ENCODE results near the gene NDUFAF8.
A peak's percentile ranks its signal among the peaks of the same experiment; 100 is the strongest.

The NDUFAF8 gene

DNA sequence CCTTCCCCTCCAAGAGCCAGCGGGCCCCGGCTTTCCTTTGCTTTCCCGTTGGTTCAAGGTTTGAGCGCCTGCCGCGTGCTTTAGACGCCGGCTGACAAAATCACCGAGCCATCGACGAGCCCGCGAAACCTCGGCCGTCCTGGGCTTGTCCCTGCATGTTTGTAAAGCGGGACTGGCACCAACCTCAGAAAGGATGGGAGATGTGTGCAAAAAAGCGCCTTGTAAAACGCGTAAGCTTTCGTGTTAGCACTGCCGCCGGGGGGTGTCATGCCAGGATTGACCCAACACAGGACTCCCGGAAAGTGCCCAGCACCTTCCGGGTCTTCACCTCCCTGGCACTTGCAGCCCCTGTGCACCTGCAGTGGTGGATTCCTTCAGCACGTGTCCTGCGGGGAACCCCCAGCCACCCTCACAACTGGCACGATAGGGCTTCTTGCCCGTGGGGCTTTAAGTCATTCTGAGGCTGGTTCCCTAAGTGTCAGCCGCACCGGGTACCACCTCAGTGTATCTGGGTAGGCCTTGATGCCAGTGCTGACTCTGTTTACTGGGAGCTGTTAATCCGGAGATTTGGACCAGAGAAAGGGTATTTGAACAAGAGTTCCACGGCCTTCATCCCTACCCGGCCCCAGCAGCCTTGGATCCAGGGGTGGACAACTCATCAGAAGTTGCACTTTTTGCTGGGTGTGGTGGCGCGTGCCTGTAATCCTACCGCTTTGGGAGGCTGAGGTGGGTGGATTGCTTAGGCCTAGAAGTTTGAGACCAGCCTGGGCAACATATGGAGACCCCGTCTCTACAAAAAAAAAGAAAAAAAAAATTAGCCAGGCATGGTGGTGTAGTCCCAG lies 817 bp downstream of the NDUFAF8 start:
- peak overlapping the region; percentile 89 for H3K27ac Mint-ChIP-seq
- no peaks in the 10 kb centered on the region for H3K36me3 Mint-ChIP-seq
- peaks cover 49% of the 10 kb centered on the region for H3K4me1 Mint-ChIP-seq
- H3K9me3 Mint-ChIP-seq = no peaks in the 10 kb centered on the region
- H3K4me3 Mint-ChIP-seq = peak overlapping the region; percentile 95
- no peaks in the 10 kb centered on the region for H3K27me3 Mint-ChIP-seq

DNA sequence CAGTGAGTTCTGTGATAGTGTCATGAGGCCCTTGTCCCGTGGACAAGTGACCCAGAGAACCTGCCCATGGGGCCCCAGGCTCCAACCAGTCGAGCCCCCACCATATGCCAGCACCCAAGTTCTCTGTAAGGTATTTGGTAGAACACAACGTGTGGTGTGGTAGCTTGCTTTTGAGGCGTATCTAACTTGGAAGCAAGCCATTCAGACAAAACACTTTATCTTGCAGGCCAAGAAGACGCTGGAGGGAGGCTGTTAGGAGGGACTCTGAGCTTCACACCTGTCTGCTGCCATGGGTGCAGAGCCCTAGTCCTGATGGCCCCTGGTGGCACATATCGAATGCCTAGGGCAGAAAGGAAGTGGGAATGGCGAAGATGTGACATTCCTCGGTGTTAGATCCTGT lies 1.6 kb downstream of the NDUFAF8 start:
- H3K27me3 Mint-ChIP-seq = no peaks in the 10 kb centered on the region
- H3K36me3 Mint-ChIP-seq = no peaks in the 10 kb centered on the region
- H3K4me1 Mint-ChIP-seq = peaks cover 44% of the 10 kb centered on the region
- no peaks in the 10 kb centered on the region for H3K9me3 Mint-ChIP-seq
- H3K4me3 Mint-ChIP-seq = peak overlapping the region; percentile 95
- no peak overlapping the region for H3K27ac Mint-ChIP-seq

DNA sequence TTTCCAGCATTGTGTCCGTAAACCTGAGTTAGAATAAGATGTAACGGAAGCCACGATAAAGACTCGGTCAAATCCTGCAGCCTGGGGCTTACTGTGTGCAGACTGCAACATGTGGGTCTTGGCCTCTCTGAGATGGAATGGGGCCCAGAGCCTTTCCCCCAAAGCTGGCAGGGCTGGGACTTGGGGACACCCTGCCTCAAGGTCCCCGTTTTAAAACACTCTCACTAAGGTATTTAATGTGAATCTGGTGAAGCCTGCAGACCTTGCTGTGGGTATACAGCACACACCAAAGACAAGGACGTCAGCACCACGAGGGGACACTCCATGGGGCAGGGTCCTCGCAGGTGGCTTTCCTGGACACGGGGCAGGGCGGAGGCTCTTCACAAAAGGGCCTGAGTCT lies 2.1 kb downstream of the NDUFAF8 start:
- Mint-ChIP-seq H3K27ac (no peak overlapping the region), H3K27me3 (no peaks in the 10 kb centered on the region), H3K9me3 (no peaks in the 10 kb centered on the region), H3K36me3 (no peaks in the 10 kb centered on the region), H3K4me3 (peak overlapping the region; percentile 95), H3K4me1 (peaks cover 40% of the 10 kb centered on the region)

DNA sequence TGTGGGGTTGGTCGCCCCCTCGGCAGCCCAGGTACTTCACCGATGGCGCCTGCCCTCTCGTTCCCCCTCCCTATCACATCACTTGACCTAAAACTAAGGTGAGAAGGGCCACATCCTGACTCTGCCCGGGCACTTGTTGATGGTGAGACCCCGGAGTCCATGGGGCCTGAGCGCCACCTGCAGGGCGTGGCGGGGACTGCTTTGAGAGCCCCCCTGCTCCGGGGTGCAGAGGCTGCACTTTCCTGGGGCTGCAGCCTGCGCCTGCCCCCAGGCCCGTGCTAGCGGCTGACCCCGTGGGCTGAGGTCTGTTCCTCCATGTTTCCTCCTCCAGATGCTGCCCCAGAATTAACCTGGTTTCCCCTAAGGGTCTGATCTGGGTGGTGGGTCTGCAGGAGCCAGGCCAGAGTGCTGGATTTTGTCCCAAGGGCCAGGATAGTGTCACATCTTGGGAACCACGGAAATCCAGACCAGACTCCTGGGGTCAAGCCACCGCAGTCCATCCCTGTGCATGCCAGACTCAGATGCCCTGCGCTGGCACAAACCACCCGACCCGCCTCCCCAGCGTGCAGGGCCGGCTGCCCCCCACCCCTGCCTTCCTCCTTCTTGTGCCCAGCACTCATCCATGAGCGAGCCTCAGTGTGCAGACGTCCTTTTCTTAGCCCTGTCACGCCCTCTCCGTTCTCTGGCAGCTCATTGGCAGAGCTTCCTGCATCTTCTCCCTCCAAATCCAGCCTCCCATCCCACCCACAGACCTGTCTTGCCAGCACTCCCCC lies 2.7 kb downstream of the NDUFAF8 start:
- Mint-ChIP-seq H3K4me3 (peak overlapping the region; percentile 47), H3K27me3 (no peaks in the 10 kb centered on the region), H3K27ac (no peak overlapping the region), H3K9me3 (no peaks in the 10 kb centered on the region), H3K4me1 (peaks cover 38% of the 10 kb centered on the region), H3K36me3 (no peaks in the 10 kb centered on the region)

DNA sequence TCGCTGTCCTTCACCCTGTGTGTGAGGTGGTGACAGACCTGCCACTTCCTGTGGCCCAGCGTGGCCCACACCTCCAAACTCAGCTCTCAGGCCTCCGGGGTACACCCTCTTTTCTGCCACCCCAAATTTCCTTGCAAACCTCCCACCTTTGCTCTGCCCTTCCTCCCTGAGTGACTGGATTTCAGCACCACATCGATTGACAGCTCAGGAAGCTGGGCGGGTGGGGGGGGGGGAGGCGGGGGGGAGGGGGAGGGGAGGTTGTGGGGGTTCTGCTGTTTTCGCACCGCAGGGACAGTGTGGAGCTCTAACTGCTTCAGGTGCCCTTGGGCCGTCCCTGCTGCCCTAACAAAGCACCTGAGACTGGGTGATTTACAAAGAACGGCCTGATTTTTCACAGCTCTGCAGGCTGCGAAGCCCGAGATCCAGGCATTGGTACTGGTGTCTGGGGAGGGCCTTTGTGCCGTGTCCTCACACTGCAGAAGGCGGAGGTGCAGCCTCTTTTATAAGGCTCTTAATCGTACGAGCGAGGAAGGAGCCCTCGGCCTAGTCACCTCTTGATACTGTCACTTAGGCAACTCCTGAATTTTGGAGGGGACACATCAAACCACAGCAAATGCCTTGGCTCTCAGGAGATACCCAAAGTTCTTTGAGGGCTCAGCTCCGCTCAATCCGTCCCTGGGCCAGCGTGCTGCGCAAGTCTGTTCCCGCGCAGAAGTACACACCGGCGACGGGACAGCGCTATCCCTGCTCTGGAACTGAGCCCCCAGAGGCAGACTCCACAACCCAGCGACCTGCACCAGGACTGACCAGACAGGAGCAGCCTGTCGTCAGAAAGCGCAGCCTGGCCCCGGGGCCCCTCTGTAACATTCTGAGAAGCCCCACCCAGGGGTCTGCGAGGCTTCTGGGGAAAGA lies 3.6 kb downstream of the NDUFAF8 start:
- H3K9me3 Mint-ChIP-seq = no peaks in the 10 kb centered on the region
- no peaks in the 10 kb centered on the region for H3K36me3 Mint-ChIP-seq
- no peak overlapping the region for H3K27ac Mint-ChIP-seq
- no peaks in the 10 kb centered on the region for H3K27me3 Mint-ChIP-seq
- H3K4me3 Mint-ChIP-seq = peak overlapping the region; percentile 33
- peaks cover 31% of the 10 kb centered on the region for H3K4me1 Mint-ChIP-seq

DNA sequence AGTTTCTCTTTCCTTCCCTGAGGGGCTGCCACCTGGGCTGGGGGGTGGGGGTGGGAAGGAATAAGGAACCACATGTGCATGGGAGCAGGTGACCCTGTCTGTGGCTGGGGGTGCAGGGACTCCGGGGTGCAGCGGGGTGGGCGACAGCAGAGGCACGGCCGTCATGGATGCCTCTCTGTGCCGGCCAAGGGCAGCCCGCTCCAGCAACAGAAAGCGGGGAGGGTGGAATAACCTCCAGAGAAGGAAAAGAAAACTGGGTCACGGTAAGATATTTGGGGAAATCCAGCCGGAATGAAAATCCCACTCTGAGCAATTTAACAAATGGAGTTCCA lies 4.2 kb downstream of the NDUFAF8 start:
- peaks cover 27% of the 10 kb centered on the region for H3K4me1 Mint-ChIP-seq
- H3K27me3 Mint-ChIP-seq = no peaks in the 10 kb centered on the region
- no peak overlapping the region for H3K27ac Mint-ChIP-seq
- no peaks in the 10 kb centered on the region for H3K9me3 Mint-ChIP-seq
- no peak overlapping the region for H3K4me3 Mint-ChIP-seq
- no peaks in the 10 kb centered on the region for H3K36me3 Mint-ChIP-seq

DNA sequence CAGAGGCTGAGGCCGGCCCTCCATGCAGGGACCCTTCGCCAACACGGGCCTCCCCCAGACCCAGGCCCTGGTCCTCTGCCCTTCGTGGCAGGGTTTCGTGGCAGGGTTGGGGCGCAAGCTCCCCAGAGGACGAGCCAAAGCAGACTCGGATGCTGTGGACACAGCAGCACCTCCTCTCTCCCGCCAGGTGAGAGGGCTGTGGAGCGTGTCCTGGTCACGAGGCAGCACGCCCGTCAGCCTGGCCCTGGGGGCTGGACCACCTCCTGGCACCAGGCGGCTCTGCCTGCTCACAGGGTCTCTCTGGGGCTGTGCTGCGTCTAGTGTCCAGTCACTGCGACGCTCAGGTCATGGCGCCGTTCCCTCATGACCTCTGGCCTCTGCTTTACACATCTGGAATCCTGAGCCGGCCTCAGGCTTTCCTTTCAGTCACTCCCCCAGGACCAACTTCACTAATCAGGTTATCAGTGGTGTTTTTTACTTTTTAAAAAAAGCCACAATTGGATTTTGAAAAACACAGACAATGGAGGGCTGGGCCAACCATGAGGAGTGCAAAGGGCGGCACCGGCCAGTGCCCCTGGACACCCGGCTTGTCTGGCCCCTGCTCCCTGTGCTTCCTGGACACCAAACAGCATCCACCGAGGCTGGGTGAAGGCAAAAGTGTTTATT lies 5.4 kb downstream of the NDUFAF8 start:
- H3K27ac Mint-ChIP-seq = no peak overlapping the region

DNA sequence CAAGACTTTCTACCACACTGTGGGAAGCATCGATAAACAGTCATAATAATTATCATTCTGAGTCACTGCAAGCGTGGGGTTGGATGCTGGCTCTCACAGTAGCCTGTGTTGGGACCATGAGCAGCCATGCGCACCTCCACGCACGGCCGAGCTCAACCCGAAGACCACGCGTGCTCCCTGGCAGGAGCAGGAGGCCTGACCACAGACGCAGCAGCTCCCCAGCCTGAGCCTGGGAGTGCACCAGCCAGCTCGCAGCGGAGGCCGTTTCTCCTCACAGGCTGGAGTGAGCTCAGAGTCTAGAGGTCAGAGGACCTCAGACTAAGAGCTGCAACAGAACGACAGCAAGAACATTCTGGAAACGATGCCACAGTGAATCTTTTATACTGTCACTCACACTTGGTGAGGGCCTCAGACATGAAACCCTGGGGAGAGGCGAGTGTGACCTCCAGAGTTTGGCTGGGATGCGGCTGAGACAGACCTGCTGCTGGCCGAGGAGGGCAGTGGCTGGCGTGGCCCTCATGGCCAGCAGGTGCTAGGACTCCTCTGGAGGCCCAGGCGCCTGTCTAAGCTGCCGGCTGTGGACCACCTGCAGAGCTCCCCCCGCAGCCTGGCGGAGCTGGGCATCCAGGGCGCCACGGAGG lies 6.0 kb downstream of the NDUFAF8 start:
- no peaks in the 10 kb centered on the region for H3K9me3 Mint-ChIP-seq
- H3K4me1 Mint-ChIP-seq = peaks cover 24% of the 10 kb centered on the region
- peaks cover 1% of the 10 kb centered on the region for H3K36me3 Mint-ChIP-seq
- no peaks in the 10 kb centered on the region for H3K27me3 Mint-ChIP-seq
- H3K4me3 Mint-ChIP-seq = no peak overlapping the region
- no peak overlapping the region for H3K27ac Mint-ChIP-seq

More for the DNA sequence above, 5.4 kb downstream of the NDUFAF8 start:
- Mint-ChIP-seq H3K36me3 (no peaks in the 10 kb centered on the region), H3K4me3 (no peak overlapping the region), H3K27me3 (no peaks in the 10 kb centered on the region), H3K9me3 (no peaks in the 10 kb centered on the region), H3K4me1 (peaks cover 27% of the 10 kb centered on the region)

DNA sequence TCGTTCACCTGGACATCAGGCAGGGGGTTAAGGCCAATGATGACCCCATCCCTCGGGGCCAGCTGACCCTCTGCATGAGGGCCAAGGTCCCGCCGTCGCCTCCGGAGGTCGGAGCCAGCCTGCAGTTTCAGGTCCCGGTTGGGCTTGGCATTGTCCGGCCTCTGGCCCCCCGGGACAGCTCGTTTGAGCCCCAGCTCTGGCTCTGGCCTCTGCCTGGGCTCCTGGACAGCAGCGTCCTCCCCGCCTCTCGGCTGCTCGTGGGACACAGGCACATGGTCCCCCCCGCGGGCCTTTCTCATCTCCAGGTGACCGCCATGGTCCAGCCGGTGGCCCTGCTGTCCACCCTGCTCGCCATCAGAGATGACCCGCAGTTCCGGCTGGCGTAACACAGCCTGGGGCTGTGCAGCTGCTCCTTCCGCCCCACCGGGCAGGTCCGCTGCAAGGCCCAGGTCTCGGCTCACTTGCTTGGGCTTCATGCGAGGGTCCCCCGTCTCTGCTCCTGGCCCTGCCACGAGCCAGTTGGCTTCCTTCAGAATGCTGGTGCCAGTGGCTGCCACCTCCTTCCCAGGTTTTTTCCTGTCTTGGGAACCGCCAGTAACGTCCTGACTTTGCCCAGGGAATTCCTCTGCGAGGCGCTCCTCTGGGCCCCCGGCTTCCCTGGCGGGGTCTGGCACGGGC lies 6.7 kb downstream of the NDUFAF8 start:
- peaks cover 1% of the 10 kb centered on the region for H3K36me3 Mint-ChIP-seq
- H3K9me3 Mint-ChIP-seq = no peaks in the 10 kb centered on the region
- peaks cover 20% of the 10 kb centered on the region for H3K4me1 Mint-ChIP-seq
- no peaks in the 10 kb centered on the region for H3K27me3 Mint-ChIP-seq
- no peak overlapping the region for H3K4me3 Mint-ChIP-seq
- no peak overlapping the region for H3K27ac Mint-ChIP-seq

DNA sequence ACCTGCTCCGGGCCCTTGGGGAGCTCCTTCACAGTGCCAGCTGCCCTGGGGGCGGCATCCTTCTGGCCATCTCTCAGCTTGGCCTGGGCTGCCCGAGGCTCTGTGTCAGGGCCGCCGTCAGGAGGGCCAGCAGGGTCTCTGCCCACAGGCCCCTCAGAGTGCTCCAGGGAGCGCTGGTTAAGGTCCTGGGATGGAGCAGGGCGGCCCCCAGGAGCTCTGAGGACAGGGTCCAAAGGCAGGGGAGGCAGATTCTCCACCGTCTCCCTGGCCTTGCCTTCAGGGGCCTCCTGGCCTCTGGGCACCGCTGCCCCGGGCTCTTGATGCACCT lies 7.2 kb downstream of the NDUFAF8 start:
- H3K36me3 Mint-ChIP-seq = peaks cover 1% of the 10 kb centered on the region
- H3K27me3 Mint-ChIP-seq = no peaks in the 10 kb centered on the region
- H3K27ac Mint-ChIP-seq = no peak overlapping the region

DNA sequence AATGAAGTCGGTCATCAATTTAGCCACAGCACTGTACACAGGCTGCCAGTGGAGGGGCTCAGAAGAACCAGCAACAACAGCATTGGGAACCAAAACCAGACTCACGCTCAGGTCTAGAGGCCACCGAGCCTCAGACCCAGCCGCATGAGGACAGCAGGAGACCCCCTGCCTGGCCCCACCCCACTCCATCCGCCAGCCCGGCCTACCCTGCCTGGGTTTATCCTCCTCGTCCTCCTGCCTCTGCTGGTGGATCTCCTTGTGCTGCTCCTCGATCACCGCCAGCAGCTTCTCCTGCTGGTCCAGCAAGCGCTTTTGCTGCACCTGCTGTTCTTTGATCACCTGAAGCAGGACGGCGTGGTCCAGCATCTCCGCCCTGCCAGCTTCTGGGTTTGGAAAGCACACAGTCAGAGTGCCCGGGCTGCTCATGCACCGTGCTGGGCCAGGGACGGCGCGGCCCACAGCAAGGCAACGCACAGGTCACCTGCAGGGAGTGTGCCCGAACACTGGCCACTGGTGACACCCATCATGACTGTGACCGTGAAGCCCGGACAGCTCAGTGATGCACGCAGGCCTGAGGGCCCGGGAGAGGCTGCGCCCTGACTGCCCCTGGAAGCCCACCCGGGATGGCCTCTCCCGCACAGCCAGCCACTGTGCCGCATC lies 7.7 kb downstream of the NDUFAF8 start:
- Mint-ChIP-seq H3K36me3 (peaks cover 1% of the 10 kb centered on the region), H3K27me3 (no peaks in the 10 kb centered on the region), H3K27ac (no peak overlapping the region), H3K9me3 (no peaks in the 10 kb centered on the region), H3K4me1 (peaks cover 10% of the 10 kb centered on the region), H3K4me3 (no peak overlapping the region)

More for the DNA sequence above, 7.2 kb downstream of the NDUFAF8 start:
- Mint-ChIP-seq H3K4me1 (peaks cover 15% of the 10 kb centered on the region), H3K9me3 (no peaks in the 10 kb centered on the region), H3K4me3 (no peak overlapping the region)

DNA sequence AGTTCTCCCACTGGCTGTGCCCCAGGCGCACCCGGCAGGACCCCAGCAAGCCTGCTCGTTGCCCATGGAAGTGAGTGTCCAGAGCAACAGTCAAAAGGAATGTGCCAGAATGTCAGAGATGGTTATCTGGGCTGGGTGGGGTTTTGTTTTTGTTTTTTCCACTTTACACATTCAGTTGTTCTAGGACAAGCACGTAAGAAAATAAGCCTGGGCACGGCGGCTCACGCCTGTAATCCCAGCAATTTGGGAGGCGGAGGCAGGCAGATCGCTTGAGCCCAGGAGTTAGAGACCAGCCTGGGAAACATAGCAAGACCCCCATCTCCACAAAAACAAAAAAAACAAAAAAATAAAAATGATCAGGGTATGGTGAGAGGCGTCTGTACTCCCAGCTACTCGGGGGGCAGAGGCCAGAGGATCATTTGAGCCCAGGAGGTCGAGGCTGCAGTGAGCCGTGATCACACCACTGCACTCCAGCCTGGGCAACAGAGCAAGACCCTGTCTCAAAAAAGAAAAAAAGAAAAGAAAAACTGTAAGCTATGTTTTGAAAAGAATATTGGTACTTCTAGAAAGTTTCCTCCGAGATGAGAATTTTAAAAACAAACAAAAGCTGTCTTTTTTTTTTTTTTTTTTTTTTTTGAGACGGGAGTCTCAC lies 8.3 kb downstream of the NDUFAF8 start:
- Mint-ChIP-seq H3K9me3 (no peaks in the 10 kb centered on the region), H3K36me3 (peaks cover 3% of the 10 kb centered on the region), H3K4me1 (peaks cover 3% of the 10 kb centered on the region), H3K27me3 (no peaks in the 10 kb centered on the region), H3K4me3 (no peak overlapping the region), H3K27ac (no peak overlapping the region)

DNA sequence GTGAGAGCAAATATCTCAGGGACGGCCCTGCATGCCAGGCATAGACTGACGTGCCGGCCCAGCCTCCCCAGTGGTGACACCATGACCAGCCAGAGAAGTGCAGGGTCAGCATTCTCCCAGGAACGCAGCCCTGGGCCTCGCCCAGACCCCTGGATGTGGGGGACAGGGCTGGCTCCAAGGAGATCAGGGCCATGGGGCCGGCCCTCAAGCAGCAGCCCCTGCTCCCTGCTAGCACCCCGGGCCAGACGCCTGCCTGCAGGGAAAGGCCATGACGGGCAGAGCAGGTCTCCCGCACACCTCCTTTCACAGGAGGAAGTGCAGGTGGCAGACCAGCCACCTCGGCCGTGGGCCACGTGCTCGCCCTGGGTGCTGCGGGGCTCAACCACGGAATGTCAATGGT lies 9.5 kb downstream of the NDUFAF8 start:
- no peak overlapping the region for H3K27ac Mint-ChIP-seq
- no peaks in the 10 kb centered on the region for H3K9me3 Mint-ChIP-seq
- peaks cover 6% of the 10 kb centered on the region for H3K36me3 Mint-ChIP-seq
- H3K4me1 Mint-ChIP-seq = peaks cover 10% of the 10 kb centered on the region
- H3K4me3 Mint-ChIP-seq = no peak overlapping the region
- no peaks in the 10 kb centered on the region for H3K27me3 Mint-ChIP-seq

Data from activated naive CD4-positive, alpha-beta T cell treated with anti-CD3 and anti-CD28 coated beads, Interleukin-2, amount 50 U/mL, for 24 hours (primary cell).